Measurements from ENCODE around the gene PPP2R2C.

PPP2R2C gene

DNA sequence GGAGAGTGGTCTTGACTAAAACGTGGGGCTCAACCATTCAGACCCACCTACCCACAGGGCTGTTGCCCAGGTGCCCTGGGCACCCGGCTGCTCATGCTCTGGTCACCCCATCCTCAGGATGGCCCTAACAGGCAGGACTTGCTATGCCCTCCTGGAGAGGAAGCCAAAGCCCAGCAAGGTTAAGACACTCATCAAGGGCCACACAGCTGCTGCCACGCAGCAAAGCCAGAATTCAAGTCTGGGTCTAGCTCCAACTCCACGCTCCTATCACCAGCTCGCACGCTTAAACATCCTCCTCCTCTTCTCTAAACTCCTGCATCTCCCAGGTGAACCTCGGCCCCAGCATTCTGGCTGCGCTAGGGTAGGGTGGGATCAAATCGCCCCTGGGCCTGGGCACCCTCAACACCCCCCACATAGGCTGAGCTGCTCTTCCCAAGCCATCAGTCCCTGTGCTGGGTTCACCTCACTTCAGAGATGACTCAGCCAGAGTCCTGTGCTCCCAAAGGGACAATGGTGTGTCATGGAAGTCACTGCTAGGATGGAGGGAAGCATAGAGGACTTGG is 54.1 kb downstream of the PPP2R2C start:
- Histone ChIP-seq H3K27me3 (ENCODE audit: insufficient read depth, poor library complexity, severe bottlenecking) (no peaks in the 10 kb centered on the region), H3K4me3 (replicated peaks; ENCODE audit: insufficient read depth, low read length) (no peak overlapping the region), H3K27ac (replicated peaks) (no peak overlapping the region)
- TF ChIP-seq CTCF (IDR thresholded peaks at IDR 0.05; ENCODE audit: insufficient read depth, low read length) = no peak
- TF ChIP-seq, protein P1, sequence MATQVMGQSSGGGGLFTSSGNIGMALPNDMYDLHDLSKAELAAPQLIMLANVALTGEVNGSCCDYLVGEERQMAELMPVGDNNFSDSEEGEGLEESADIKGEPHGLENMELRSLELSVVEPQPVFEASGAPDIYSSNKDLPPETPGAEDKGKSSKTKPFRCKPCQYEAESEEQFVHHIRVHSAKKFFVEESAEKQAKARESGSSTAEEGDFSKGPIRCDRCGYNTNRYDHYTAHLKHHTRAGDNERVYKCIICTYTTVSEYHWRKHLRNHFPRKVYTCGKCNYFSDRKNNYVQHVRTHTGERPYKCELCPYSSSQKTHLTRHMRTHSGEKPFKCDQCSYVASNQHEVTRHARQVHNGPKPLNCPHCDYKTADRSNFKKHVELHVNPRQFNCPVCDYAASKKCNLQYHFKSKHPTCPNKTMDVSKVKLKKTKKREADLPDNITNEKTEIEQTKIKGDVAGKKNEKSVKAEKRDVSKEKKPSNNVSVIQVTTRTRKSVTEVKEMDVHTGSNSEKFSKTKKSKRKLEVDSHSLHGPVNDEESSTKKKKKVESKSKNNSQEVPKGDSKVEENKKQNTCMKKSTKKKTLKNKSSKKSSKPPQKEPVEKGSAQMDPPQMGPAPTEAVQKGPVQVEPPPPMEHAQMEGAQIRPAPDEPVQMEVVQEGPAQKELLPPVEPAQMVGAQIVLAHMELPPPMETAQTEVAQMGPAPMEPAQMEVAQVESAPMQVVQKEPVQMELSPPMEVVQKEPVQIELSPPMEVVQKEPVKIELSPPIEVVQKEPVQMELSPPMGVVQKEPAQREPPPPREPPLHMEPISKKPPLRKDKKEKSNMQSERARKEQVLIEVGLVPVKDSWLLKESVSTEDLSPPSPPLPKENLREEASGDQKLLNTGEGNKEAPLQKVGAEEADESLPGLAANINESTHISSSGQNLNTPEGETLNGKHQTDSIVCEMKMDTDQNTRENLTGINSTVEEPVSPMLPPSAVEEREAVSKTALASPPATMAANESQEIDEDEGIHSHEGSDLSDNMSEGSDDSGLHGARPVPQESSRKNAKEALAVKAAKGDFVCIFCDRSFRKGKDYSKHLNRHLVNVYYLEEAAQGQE (IDR thresholded peaks at IDR 0.05; ENCODE audit: insufficient replicate concordance, low read depth) = no peak
- no peak for TF ChIP-seq POLR2AphosphoS5 (IDR thresholded peaks at IDR 0.05; ENCODE audit: low read depth)
- TF ChIP-seq SPI1 (IDR thresholded peaks at IDR 0.05; ENCODE audit: borderline replicate concordance, low read depth) = no peak
- TF ChIP-seq GABPA (IDR thresholded peaks at IDR 0.05; ENCODE audit: low read depth) = no peak
- no peak for DNase-seq (ENCODE audit: low read depth in 1 of 2, low spot score in 1 of 2)

GRCh38 chr4:6417516-6418050 is 54.8 kb downstream of the PPP2R2C start:
- DNase-seq (ENCODE audit: low read depth in 1 of 2, low spot score in 1 of 2) = no peak
- no peak overlapping the region for H3K4me3 ChIP-seq (replicated peaks; ENCODE audit: insufficient read depth, low read length)
- no peak overlapping the region for H3K27ac ChIP-seq (replicated peaks)
- TF ChIP-seq SPI1 (IDR thresholded peaks at IDR 0.05; ENCODE audit: borderline replicate concordance, low read depth) (no peak), CTCF (IDR thresholded peaks at IDR 0.05; ENCODE audit: insufficient read depth, low read length) (no peak), GABPA (IDR thresholded peaks at IDR 0.05; ENCODE audit: low read depth) (no peak), POLR2AphosphoS5 (IDR thresholded peaks at IDR 0.05; ENCODE audit: low read depth) (no peak)
- TF ChIP-seq, protein P1 (IDR thresholded peaks at IDR 0.05; ENCODE audit: insufficient replicate concordance, low read depth) = no peak
- no peaks in the 10 kb centered on the region for H3K27me3 ChIP-seq (ENCODE audit: insufficient read depth, poor library complexity, severe bottlenecking)

DNA sequence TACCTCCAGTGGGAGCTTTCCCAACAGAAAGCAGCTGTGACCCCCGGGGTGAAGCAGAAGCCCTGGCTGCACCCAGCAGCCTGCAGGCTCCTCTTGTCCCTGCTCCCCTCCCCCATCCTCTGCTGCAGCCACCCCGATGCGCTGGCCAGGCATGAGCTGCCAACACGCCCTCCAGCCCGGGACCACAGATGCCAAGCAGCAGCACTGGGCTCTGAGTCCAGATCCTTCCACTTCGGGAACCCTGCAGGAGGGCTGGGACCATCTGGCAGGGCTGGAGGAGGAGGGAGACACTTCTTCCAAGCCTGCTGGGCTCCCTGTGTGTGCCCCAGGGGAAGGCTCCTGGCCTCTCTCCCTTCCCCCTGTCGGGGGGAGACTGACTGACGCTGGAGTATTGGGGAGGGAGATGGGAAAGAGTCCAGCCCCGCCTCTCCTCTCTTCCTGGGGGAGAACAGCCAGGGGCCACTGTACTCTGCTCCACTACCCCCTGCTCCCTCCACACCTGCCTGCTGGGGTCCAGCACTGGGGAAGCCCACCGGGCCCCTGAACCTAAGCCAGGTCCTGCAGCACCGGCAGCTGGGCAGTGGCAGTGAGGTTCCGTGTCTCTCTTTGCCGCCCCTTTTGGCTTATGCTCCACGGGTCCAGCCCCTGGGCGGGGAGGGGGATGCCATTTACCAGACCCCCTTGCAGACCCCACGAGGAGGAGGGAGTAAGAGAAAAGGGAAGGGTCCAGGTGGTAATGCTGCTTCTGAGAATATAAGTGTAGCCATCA is 55.7 kb downstream of the PPP2R2C start:
- H3K4me3 ChIP-seq (replicated peaks; ENCODE audit: insufficient read depth, low read length) = no peak overlapping the region
- TF ChIP-seq SPI1 (IDR thresholded peaks at IDR 0.05; ENCODE audit: borderline replicate concordance, low read depth) (no peak), CTCF (IDR thresholded peaks at IDR 0.05; ENCODE audit: insufficient read depth, low read length) (no peak), POLR2AphosphoS5 (IDR thresholded peaks at IDR 0.05; ENCODE audit: low read depth) (no peak)
- TF ChIP-seq, protein P1 (IDR thresholded peaks at IDR 0.05; ENCODE audit: insufficient replicate concordance, low read depth) = no peak
- DNase-seq (ENCODE audit: low read depth in 1 of 2, low spot score in 1 of 2) = no peak
- no peaks in the 10 kb centered on the region for H3K27me3 ChIP-seq (ENCODE audit: insufficient read depth, poor library complexity, severe bottlenecking)
- H3K27ac ChIP-seq (replicated peaks) = no peak overlapping the region

Data from HL-60 (cell line).